NCI-H1105 (cell line): ENCODE measurements around the gene CFAP97D2.
A peak's percentile ranks its signal among the peaks of the same experiment; 100 is the strongest.
"Not testable (repeated sequence)": the region's sequence is repeated elsewhere in the genome, so short reads cannot be mapped to it uniquely, and the experiment has no call there.

Experiments used
- DNase-seq: peaks from one replicate; lab custom pipeline; 2025; lab: John Stamatoyannopoulos, UW

The CFAP97D2 gene

GRCh38 chr13:114236227-114236626 is 57.2 kb downstream of the CFAP97D2 start:
- no peak for DNase-seq

GRCh38 chr13:114237415-114238112 is 58.5 kb downstream of the CFAP97D2 start:
- no peak for DNase-seq

GRCh38 chr13:114241918-114242317 is 62.9 kb downstream of the CFAP97D2 start:
- DNase-seq = no peak

DNA sequence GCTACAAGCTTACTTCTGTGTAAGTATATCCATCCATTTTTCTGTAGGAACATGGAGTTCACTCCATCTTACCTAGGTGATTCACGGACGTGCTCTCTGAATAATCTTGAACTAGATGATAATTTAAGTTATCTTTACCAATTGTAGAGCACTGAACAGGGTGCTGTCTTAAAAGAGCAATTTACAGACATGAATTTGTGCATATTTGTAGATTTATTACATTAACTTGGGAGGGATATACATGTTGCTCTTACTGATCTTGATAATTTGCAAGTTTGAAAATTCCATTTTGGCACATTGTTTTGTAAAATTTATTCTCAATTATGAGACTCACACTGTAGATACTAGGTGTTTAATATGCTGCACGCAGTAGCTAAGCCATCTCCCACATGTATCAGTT is 64.9 kb downstream of the CFAP97D2 start:
- no peak for DNase-seq

DNA sequence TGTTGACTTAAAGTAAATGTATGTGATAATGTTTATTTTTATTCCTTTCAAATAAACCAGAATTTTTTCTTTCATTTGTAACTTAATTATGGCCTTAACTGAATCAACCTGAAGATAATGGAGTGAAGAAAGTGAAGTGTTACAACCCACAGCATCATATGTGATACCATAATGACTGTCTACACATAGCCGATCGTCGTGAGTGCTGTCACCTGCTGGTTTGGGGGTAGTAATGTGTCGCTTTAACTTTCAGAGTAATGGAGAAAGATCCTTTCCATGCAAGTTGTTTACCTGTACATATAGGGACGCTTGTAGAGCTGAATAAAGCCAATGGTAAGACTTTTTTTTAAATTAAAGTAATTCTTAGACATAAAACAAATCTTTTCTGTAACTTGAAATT is 65.6 kb downstream of the CFAP97D2 start:
- no peak for DNase-seq

- no peak for DNase-seq
These were observed 69.0 kb downstream of the CFAP97D2 start for GRCh38 chr13:114248011-114248410.

DNA sequence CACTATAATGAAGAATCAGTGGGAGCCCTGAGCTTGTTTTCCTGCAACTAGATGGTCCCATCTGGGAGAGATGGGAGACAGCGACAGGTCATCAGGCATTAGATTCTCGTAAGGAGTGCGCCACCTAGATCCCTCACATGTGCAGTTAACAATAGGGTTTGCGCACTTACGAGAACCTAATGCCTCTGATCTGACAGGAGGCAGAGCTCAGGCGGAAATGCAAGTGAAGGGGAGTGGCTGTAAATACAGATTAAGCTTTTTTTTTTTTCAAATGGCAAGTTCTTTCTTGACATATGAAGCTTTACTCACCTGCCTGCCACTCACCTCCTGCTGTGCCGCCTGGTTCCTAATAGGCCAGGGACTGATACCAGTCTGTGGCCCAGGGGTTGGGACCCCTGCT is 70.0 kb downstream of the CFAP97D2 start:
- no peak for DNase-seq

- not testable (repeated sequence) for DNase-seq
These were observed 72.8 kb downstream of the CFAP97D2 start for GRCh38 chr13:114251639-114252440.

DNA sequence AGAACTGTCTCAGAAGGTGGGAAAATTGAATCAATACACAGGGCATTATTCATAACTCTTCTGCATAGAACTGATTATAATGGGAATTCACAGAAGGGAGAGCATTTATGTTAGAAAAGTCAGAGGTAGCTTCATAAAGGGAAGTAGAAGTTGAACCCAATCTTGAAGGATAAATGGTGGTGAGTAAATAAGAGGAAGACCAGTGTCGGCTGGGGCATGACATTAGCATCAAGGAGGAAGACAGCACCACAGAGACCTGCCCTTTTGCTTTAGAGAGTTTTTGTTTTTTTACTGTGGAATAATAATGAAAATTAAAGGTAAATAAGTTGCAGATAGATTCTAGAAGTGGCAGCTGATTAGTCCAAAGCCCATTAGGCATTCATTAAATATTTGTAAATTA is 77.5 kb downstream of the CFAP97D2 start:
- DNase-seq = no peak

DNA sequence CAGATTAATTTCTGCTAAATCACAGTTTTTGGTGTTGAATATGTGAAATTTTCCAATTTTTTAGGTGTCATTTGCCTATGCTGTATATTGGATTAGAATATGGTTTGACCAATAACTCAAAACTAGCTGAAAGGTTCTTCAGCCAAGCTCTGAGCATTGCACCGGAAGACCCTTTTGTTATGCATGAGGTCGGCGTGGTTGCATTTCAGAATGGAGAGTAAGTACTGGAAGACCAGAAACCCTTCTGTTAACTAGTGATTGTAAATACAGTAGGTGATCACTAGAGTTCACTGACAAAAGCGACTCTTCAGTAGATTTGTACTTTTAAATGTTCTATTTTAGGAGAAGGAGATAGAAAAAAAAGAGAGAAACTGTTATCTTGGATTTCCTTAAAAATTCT is 78.0 kb downstream of the CFAP97D2 start:
- no peak for DNase-seq

- no peak for DNase-seq
These were observed 79.5 kb downstream of the CFAP97D2 start for GRCh38 chr13:114258589-114258988.

DNA sequence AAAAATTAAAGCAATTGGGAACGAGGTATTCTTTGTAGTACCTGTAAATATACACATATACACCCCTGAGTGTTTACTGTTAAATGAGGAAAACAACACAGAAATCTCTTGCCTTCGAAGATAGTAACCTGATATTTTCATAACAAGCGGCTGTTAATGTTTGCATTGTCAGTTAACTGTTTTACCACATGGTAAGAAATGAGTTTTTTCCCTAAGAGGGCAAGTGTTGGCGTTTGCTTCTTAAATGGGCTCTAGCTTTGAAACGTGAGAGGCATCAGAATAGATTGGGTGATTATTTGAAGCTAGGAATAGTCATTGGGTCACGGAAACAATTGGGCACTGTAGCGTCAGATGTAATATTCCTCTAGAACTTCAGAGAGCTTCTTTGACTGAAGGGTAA is 80.3 kb downstream of the CFAP97D2 start:
- DNase-seq = no peak

DNA sequence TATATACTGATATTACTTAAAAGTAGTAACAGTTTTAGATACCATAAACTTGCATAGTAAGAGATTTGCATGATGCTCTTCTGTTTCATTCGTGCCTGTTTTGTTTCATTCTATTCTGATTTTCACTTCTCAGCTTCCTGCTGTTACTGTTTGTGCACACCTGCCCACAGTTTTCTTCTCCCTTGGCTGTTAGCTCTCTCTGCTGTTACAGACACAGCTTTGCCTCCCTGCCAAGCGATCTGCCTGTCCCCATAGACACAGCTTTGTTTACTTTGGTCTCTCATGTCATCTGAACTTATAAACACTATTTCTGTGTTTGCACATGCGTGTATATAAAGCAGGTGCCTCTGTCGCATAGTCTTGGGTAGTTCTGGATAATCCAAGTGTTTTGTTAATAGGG is 80.9 kb downstream of the CFAP97D2 start:
- DNase-seq = peak; percentile 58

DNA sequence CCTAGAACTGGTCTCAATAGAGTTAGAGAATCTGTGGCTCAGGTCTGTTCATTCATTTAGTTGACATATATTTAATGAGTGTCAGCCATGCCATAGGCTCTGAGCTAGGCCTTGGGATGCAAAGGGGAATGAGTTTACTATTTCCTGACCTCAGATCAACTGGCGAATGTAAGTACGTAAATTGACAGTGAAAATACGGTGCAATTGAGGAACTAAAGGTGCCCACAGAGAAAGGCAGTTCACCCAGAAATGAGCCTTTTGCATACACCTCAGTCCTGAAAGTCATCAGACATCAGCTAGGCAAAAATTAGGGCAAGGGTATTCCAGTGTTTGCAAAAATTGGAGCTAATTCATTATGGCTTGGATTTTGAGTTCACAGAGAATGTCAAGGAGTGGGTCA is 81.8 kb downstream of the CFAP97D2 start:
- no peak for DNase-seq

GRCh38 chr13:114261328-114261965 is 82.4 kb downstream of the CFAP97D2 start:
- DNase-seq = no peak

GRCh38 chr13:114263578-114263977 is 84.5 kb downstream of the CFAP97D2 start:
- no peak for DNase-seq

DNA sequence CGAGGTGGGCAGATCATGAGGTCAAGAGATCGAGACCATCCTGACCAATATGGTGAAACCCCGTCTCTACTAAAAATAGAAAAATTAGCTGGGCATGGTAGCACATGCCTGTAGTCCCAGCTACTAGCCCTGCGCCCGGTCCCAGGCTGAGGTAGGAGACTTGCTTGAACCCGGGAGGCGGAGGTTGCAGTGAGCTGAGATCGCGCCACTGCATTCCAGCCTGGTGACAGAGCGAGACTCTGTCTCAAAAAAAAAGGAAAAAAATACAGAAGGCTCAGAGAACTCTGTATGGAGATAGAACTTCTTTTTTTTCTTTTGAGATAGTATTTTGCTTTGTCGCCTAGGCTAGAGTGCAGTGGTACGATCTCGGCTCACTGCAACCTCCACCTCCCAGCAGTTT is 85.3 kb downstream of the CFAP97D2 start:
- not testable (repeated sequence) for DNase-seq

DNA sequence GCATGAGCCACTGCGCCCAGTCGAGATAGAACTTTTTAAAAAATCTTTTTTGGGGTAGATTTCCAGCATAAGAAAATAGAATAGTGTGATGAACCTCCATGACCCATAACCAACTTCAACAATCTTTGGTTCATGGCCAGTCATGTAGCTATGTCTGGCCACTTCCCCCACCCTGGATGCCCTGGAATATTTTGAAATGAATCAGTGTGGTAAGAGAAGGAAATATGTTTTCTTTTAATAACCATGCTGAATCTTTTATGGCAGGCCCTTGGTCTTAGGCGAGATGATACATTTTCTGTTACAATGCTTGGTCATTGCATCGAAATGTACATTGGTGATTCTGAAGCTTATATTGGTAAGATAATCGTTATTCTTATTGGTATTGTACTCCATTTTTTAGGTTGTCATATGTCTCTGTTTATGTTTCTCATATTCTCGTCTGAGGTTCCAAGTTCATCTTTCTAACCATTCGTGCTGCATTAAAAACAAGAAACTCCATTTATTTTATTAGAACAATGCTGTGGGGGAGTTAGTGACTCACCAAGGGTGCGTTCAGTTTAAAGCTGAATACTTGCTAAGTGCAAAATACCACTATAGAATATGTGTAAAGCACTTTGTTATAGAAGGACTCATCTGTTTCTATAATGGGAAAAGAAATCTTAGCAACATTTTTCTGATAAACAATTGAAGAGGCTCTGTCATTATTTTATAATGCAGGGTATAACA is 86.0 kb downstream of the CFAP97D2 start:
- no peak for DNase-seq

GRCh38 chr13:114266241-114266640 is 87.2 kb downstream of the CFAP97D2 start:
- no peak for DNase-seq

GRCh38 chr13:114268344-114269280 is 89.6 kb downstream of the CFAP97D2 start:
- no peak for DNase-seq

DNA sequence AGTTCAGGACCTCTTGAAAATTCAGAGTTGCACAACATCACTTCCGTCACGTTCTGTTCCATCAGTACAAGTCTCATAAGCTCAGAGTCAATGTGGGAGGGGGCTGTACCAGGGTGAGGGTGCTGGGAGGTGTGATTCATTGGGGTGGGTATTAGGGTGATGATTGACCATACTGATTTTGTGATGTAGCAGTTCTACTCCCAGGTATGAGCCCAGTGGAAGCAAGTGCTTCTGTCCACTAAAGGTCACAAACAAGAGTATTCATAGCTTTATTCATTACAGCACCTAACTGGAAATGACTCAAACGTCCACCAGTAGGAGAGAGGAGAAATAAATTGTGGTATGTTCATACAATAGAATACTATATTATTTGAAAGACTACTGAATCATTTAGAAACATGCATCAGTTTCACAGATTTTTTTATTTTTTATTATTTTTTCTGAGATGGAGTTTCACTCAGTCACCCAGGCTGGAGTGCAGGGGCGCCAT is 90.3 kb downstream of the CFAP97D2 start:
- no peak for DNase-seq
